Hair follicular keratinocyte (primary cell): ENCODE measurements around the gene HS2ST1. TPM values are rescaled to one million over a fixed set of nuclear protein-coding genes. Genes with fewer than 3 reads are reported as not detected.

Source experiments
- total RNA-seq: library from RNA; depleted of rRNA; stranded (reverse); fragments of >200 nt; gene quantifications from 2 replicates; pipeline ENCODE4 v1.2.3, GENCODE V29; 2015

The HS2ST1 gene
- total RNA-seq, result 8.9 and 12.2 TPM in 2 replicates

GRCh38 chr1:86914601-86914997 lies at the start of gene HS2ST1:
Gene HS2ST1, plus strand, starts transcription at chr1:86914635.

GRCh38 chr1:86913896-86914600 lies 387 bp upstream of the HS2ST1 start, which contains the start of gene SELENOF:
Gene SELENOF, minus strand, starts transcription at chr1:86914126. Its CDS starts 15 bp downstream, at chr1:86914111.

Other genes starting within 250 kb of the HS2ST1 start
- gene SH3GLB1, start 210.1 kb upstream of the HS2ST1 start, total RNA-seq, result 27.6 and 36.8 TPM in 2 replicates
- 132 and 137 TPM in 2 replicates for gene SELENOF, start 509 bp upstream of the HS2ST1 start, total RNA-seq